Globus pallidus (tissue), 1 donor: ENCODE results near the gene TP53BP1.
"Not testable (repeated sequence)": the region's sequence is repeated elsewhere in the genome, so short reads cannot be mapped to it uniquely, and the experiment has no call there.

ENCODE experiments used
- DNase-seq: peaks from one replicate; pipeline ENCODE4 v3.0.0-alpha.2; 2015; ENCODE audit warnings: low spot score

The TP53BP1 gene

DNA sequence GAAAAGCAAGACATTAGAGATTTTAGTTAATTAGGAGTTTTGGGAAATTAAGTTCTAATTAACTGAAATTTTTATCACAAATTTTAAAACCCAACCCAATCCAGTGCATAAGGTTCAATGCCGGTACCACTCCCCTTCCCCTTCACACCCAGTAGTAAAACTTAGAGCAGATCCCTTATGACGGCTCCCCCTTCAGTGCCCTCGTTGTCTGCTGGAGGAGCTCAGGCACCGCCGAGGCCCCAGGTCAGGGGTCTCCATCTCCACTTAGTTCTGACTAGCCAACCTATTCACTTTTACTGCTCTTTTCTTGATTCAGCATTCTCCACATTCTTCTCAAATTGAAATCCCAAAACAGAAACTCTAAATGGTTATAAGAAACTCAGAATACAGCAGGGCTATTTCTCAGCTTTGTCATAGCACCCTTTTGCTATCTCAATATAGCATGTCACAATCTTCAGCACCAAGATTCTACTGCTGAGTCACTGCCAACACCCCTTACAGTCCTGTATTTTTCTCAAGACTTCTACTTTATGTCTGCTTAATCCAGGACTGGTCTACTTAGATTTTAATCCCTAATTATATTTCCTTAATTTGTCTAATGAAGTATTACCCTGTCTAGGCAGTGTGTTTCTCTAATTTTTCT, 82.3 kb downstream of the TP53BP1 start:
- no peak for DNase-seq

DNA sequence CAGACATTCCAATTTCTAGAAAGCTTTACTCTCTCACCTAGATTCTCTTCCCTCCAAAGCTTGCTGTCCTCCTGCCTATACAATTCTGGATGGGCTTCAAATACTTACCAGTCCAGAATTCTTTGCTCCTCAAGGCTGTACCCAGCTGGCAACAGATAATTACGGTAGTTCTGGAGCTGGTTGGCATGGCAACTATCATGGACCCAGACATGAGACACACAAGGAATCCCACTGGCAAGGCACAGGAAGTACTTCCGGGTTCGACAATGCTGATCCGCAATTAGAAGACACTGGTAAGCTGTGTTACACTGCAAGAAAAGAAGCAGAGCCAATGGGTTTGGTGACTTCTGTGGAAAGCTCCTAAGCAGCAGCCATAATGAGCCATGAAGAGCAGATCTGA, 84.2 kb downstream of the TP53BP1 start:
- no peak for DNase-seq

DNA sequence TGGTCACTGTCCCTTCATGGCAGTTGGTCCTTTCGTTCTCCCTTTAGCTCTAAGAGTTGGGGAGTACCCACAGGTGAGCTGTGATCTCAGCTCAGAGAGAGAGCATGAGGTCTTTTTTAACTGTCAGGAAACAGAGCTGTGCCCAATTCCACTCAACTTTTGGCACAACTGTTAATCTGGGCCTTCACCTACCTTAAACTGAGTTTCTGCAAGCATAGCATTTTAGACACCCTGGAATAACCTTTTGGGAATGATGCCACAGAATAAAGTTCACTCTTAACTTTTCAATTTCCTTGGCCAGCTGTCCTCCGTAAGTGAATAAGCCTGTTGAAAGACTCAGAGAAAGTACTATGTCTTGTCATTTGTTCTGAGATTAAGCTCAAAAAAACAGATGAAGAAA, 86.1 kb downstream of the TP53BP1 start:
- DNase-seq = no peak

DNA sequence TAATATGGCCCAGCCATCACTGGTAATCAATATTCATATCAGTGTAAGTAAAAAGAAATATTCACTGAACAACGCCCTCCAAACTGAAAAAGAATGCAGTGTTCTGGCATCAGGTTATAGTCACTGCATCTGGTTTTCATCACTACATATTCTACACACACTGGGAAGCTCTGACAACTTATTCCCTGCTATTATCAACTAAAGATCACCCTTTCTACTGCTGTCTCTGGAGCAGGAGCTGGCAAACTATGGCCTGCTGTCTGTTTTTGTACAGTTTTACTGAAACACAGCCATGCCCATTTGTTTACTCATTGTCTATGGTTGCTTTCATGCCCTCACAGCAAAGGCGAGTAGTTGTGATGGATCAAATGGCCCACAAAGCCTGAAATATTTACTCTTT, 86.8 kb downstream of the TP53BP1 start:
- no peak for DNase-seq

DNA sequence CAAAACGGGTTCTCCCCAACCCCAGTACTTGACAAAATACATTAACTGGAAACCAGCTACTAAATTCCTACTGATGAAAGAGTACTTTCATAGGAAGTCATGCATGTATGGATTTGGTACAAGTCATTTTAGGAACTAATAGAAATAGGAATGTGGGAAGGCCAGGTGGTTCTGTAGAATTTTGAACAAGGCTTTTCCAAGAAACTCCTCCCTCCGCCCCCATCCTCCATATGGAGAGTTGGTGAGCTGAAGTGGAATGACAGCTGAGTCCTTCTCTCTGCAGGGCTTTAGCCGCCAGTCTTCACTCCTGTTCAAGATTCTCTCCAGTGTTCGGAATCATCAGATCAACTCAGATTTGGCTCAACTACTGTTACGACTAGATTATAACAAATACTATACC, 88.8 kb downstream of the TP53BP1 start:
- DNase-seq = no peak

DNA sequence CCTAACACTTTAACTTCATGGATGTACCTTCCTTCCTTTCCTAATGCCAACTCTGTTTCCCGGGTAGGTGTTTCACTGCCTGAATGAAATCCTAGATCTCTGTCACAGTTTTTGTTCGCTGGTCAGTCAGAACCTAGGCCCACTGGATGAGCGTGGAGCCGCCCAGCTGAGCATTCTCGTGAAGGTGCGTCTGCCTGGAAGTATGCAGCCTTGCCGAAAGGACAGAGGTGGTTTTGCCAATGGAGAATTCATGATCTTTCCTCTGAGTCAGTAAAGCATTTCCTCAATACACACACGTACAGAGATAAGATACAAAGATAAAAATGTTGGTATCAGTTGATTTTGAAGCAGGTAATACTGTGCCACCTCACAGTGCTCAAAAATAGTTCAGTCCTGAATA, 89.3 kb downstream of the TP53BP1 start:
- no peak for DNase-seq

DNA sequence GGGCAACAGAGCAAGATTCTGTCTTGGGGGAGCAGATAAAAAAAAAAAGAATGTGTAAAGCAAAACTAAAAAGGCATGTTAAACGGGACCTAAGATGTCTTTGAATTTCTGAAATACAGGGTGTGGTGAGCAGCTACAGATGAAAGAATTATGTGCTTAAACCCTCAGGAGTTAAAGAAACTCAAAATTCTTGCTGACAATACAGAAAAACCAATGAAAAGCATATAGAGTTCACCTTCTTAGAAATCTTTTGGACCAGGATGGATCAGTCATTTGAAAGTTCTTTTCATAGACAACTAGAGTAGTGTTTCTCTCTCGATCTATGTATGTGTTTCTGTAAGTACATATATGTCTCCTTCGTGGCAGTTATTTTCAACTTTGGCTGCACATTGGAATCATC, 90.7 kb downstream of the TP53BP1 start:
- no peak for DNase-seq

DNA sequence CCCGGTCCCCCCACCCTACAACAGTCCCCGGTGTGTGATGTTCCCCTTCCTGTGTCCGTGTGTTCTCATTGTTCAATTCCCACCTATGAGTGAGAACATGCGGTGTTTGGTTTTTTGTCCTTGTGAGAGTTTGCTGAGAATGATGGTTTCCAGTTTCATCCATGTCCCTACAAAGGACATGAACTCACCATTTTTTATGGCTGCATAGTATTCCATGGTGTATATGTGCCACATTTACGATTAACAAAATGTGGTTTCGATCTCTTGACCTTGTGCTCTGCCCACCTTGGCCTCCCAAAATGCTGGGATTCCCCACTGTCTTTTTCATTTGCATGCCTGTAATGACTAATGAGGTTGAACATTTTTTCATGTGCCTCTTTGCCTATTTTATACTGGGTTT, 99.4 kb downstream of the TP53BP1 start:
- not testable (repeated sequence) for DNase-seq

DNA sequence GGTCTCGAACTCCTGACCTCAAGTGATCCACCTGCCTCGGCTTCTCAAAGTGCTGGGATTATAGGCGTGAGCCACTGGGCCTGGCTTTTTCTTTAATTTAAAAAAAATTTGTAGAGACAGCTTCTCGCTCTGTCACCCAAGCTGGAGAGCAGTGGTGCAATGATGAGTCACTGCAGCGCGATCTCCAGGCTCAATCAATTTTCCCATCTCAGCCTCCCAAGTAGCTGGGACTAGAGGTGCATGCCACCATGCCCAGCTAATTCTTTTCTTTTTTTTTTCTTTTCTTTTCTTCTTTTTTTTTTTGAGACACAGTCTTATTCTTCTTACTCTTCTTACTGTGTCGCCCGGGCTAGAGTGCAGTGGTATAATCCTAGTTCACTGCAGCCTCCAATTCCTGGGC, 102.2 kb downstream of the TP53BP1 start:
- DNase-seq = no peak

DNA sequence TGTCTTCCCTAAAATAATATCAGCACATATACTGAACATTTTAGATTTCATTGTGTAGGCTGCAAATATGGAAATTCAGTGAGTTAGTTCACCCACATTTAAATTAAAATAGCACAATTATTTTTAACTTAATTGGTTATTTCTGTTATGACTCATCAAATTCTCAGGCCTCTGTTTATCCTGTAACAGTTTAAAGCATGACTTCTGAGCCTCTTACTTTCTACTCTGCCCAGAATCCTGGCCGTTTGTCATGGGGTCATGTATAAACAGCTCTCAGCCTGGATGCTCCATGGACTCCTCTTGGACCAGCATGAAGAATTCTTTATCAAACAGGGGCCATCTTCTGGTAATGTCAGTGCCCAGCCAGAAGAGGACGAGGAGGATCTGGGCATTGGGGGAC, 109.9 kb downstream of the TP53BP1 start:
- DNase-seq = no peak

DNA sequence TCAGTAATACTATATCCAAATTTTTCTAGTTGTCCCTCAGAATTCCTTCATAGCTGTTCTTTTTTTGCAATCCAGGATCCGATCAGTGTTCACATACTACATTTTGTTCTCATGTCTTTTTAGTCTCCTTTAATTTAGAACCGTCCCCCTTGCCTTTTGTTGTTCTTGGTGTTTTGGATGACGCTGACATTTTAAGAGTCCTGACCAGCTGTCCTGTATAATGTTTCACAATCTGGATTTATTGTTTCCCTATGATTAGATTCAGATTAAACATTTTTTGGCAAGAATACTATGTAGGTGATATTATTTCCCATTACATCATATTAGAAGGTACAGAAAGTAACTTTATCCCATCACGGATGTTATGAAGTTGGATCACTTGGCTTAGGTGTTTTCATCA, 110.6 kb downstream of the TP53BP1 start:
- DNase-seq = no peak

DNA sequence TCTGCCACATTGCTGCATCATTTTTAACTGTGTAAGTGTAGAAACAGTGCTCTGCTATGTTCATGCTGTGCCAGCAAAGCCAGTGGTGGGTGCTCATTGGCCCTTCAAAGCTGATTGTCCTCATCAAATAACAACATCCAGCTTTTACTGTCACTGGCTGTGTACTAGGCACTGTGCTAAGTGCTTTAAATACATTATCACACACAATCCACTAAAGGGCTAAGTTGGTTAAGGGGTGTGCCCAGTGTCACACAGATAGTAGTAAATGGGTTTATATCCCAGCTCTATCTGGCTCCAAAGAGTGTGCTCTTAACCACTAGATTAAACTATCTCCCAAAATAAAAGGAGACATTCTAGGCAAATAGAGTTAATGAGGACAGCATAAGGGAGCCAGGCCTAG, 114.4 kb downstream of the TP53BP1 start:
- no peak for DNase-seq

DNA sequence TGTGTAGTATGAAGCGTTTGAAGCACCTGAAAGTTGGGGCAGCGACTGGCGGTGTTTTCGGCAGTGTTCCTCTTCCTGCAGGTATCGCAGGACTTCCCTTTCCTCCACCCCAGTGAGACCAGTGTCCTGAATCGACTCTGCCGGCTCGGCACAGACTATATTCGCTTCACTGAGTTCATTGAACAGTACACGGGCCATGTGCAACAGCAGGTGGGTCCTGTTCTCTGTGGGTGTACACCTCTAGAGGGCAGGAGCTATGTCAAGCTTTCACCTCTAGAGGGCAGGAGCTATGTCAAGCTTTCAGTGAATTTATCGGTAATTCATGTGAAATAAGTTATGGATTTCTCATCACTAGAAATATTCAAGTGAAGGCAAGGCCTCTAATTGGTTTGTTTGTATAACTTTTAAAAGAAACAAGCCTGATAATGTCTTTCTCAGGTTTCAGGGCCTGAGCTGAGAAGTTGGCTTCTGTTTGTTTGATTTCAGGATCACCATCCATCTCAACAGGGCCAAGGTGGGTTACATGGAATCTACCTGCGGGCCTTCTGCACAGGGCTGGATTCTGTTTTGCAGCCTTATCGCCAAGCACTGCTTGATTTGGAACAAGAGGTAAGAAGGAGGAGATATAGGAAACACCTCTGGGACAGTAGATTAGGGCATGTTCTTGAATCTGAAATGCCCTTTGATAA, 116.8 kb downstream of the TP53BP1 start:
- DNase-seq = no peak

DNA sequence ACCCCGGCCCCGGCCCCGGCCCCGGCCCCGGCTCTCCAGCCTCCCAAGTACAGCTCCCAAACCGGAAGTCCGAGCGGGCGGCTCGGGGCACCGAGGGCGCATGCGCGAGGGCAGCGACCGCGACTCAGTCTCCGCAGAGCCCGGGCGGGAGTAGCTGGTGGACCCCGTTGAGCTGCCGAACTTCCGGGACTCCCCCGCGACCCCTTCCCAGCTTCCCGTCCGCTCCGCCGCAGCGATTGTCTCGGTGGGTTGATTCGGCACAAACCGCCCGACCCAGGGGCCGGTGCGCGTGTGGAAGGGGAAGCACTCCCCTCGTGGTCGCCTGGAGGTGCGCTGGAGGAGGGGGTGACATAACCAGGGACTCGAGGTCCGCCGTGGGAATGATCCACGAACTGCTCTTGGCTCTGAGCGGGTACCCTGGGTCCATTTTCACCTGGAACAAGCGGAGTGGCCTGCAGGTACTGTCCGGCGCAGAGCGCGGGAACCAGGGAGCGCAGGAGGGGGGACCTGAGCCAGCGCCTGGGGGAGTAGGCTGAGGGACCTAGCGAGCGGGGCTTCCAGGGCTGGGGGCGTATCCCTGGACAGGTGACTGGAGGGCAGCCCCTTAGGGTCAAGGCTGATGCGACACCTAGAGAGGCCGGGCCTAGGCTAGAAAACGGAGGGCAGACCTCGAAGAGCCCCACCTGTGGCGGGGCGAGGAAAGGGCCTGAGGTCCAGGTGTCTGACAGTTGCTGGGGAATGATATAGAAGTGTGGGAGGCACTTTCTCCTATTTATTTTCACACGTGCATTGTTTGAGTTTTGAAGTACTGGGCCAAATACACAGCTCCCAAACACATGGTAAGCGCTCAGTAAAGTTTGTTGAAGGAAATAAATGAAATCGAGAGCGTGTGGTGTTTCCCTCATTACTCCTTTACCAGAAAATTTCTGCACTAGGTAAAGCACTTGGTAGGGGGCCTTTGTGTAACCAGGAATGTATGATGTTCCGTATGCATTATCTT, 121.7 kb downstream of the TP53BP1 start, which contains the start of the genes TUBGCP4 and ZSCAN29:
Gene TUBGCP4 (plus strand): TSS at position 127 of the 1,000 bp plus-strand sequence. CDS start 254 bp downstream, at position 381.
Gene ZSCAN29 (minus strand): TSS at position 69 of the 1,000 bp plus-strand sequence. CDS start 1,130 bp downstream, outside the sequence.
- DNase-seq = peak; percentile 78

DNA sequence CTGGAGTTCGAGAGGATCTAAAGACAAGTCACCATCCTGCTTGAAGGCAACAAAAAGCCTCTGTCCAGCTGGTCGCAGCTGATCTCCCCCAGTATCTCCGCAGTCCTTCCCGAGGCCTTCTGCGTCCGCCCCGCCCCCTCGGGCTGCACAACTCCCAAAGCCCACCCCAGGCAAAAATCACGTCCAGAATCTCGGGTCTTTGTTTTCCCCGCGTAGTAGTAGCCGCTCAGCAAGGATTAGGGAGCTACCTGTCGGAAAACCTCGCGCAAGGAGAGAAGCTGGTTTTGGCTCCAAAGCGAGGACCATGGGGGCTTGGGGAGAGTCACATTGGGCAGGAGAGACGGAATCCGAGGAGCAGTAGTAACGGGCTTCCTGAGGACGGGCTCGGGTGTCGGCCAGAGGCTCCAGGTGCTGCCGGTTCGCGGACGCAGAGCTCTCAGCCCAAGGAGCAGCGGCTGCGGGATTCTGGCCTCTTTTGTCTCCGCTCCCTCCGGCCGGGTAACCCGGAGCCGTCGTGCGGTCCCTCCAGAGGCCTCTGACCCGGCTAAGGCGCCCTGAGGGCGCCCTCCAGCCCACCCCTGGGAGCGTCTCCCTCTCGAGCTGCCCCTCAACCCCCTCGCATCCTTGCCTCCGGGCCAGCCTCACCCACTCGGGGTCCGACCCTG, 122.5 kb downstream of the TP53BP1 start:
- peak; percentile 11 for DNase-seq

DNA sequence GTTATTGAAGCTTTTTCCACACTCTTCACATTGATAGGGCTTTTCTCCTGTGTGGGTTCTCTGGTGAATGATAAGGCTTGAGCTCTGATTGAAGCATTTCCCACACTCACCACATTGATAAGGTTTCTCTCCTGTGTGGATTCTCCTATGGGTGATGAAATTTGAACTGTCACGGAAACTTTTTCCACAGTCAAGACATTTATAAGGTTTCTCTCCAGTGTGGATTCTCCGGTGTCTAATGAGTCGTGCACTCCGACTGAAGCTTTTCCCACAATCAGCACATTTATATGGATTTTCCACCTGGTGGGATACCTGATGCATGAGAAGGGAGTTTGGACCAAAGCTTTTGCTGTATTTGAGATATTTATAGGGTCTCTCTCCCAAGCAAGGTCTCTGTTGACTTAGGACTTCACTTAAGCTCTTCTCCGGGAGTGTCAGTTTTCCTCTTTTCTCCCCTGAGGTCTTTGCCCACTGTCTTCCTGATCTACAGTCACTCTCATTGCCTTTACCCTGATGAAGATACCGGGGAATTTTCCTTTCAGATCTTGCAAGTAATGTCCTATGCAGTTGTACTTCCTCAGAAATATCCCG, 131.5 kb downstream of the TP53BP1 start:
- DNase-seq = no peak

DNA sequence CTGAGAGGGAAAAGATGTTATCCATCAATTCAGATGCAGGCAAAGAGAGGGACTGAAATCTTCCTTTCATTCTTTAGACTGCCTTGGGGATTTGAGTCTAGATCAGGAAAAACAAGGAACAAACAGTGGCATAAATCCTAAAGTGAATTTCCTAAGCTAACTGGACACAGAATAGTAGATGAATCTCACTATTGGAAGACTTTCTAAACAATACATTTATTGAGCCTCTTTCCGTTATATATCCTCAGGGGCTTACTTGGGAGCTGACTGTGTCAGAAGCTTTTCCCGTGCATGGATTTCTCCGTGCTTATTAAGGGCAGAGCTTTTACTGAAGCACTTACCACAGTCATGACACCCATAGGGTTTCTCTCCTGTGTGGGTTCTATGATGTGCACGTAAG, 132.1 kb downstream of the TP53BP1 start:
- DNase-seq = no peak
